KMS-11 (cell line): ENCODE measurements around the gene RNASEH2A.
A peak's percentile ranks its signal among the peaks of the same experiment; 100 is the strongest.

Experiments used
- H2AFZ ChIP-seq: fragments of 200-600 bp; sonication (generic); 2 replicates; pipeline ENCODE4 v1.6.1; 2016; ENCODE audit warnings: antibody characterized with exemption, mixed run types, low read depth
- H3K27ac ChIP-seq: fragments of 200-600 bp; sonication (generic); 2 replicates; pipeline ENCODE4 v1.6.1; 2016; ENCODE audit warnings: mild to moderate bottlenecking, mixed run types
- H3K27me3 ChIP-seq: fragments of 200-600 bp; sonication (generic); 2 replicates; pipeline ENCODE4 v1.6.1; 2017; ENCODE audit warnings: mild to moderate bottlenecking, low read depth, mixed run types, moderate library complexity; ENCODE audit not compliant: insufficient read depth
- H3K36me3 ChIP-seq: fragments of 200-600 bp; sonication (generic); 2 replicates; pipeline ENCODE4 v1.6.1; 2017; ENCODE audit warnings: mild to moderate bottlenecking, mixed run types; ENCODE audit not compliant: insufficient read depth
- H3K4me1 ChIP-seq: fragments of 200-600 bp; sonication (generic); 2 replicates; pipeline ENCODE4 v1.6.1; 2016; ENCODE audit warnings: mild to moderate bottlenecking, low read depth, mixed run types; ENCODE audit not compliant: poor library complexity, severe bottlenecking
- H3K4me2 ChIP-seq: fragments of 200-600 bp; sonication (generic); 2 replicates; pipeline ENCODE4 v1.7.0; 2016; ENCODE audit warnings: mild to moderate bottlenecking, mixed run types
- H3K4me3 ChIP-seq: fragments of 200-600 bp; sonication (generic); IDR thresholded peaks from 2 replicates; pipeline ENCODE4 v1.6.1; 2017; ENCODE audit warnings: low read depth, low read length, mixed read lengths; ENCODE audit not compliant: insufficient read depth
- H3K79me2 ChIP-seq: fragments of 200-600 bp; sonication (generic); 2 replicates; pipeline ENCODE4 v1.6.1; 2016; ENCODE audit warnings: low read depth, mixed run types; ENCODE audit not compliant: insufficient read depth
- H3K9ac ChIP-seq: fragments of 200-600 bp; sonication (generic); 2 replicates; pipeline ENCODE4 v1.6.1; 2016; ENCODE audit warnings: mild to moderate bottlenecking, mixed run types
- H4K20me1 ChIP-seq: fragments of 200-600 bp; sonication (generic); 2 replicates; pipeline ENCODE4 v1.6.1; 2016; ENCODE audit warnings: mild to moderate bottlenecking, mixed run types; ENCODE audit not compliant: insufficient read depth
- TF ChIP-seq, protein P1 (sequence below): fragments of 200-600 bp; sonication (generic); conservative IDR thresholded peaks from 2 replicates; pipeline ENCODE4 v1.6.1; 2017; ENCODE audit warnings: low read depth, mild to moderate bottlenecking, antibody characterized with exemption, low read length, moderate library complexity, mixed read lengths

Gene RNASEH2A

DNA sequence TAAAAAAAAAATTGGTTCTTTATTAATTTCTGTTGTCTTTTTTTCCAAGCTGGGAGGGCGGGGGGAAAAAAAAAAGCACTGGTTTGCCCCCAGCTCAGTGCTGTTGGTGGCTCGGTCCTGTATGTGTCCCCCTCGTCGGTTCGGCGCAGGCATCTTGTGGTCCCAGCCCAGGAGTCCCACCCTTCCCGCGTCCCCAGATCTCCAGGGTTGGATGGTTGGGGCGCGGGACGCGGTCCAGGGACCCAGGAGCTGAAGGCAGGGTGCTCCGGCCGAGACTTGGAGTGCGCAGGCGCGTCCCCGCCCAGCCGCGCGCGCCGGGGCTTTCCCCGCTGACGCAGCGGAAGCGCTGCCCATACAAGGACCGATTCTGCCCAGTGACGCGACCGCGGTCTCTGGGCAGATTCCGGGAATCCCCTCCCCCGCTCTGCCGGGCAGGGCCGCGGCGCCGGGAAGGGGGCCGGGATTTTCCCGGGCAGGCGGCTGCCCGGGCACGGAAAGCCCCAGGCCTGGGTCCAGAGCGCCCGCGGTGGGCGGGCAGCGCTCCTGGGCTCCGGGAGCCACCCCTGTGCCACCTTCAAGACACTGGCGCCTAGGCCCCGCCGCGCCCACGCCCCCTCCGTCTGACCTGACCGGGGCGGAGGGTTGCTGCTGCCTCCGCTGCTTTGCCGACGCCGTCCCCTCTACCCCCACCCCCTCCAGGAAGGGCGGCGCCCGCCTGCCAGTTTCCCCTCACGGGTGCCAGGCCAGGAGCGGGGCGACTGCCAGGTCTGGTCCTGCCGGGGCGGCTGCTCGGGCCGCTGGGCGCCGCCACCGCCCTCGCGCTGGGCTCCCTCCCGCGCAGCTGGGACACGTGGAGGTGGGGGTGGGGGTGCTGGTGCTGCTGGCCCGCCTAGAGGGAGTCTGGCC is 12.8 kb upstream of the RNASEH2A start:
- Histone ChIP-seq H3K4me3 (no peak overlapping the region), H4K20me1 (no peaks in the 10 kb centered on the region), H3K27me3 (no peaks in the 10 kb centered on the region), H3K4me2 (peak overlapping the region; percentile 97), H3K4me1 (peaks cover 31% of the 10 kb centered on the region), H3K27ac (peak overlapping the region; percentile 78), H3K79me2 (peaks cover 20% of the 10 kb centered on the region), H3K36me3 (no peaks in the 10 kb centered on the region), H3K9ac (peak overlapping the region; percentile 76), H2AFZ (peak overlapping the region; percentile 34; the same call in 1 of the 2 replicates)
- TF ChIP-seq, protein P1, sequence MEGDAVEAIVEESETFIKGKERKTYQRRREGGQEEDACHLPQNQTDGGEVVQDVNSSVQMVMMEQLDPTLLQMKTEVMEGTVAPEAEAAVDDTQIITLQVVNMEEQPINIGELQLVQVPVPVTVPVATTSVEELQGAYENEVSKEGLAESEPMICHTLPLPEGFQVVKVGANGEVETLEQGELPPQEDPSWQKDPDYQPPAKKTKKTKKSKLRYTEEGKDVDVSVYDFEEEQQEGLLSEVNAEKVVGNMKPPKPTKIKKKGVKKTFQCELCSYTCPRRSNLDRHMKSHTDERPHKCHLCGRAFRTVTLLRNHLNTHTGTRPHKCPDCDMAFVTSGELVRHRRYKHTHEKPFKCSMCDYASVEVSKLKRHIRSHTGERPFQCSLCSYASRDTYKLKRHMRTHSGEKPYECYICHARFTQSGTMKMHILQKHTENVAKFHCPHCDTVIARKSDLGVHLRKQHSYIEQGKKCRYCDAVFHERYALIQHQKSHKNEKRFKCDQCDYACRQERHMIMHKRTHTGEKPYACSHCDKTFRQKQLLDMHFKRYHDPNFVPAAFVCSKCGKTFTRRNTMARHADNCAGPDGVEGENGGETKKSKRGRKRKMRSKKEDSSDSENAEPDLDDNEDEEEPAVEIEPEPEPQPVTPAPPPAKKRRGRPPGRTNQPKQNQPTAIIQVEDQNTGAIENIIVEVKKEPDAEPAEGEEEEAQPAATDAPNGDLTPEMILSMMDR: no peak

DNA sequence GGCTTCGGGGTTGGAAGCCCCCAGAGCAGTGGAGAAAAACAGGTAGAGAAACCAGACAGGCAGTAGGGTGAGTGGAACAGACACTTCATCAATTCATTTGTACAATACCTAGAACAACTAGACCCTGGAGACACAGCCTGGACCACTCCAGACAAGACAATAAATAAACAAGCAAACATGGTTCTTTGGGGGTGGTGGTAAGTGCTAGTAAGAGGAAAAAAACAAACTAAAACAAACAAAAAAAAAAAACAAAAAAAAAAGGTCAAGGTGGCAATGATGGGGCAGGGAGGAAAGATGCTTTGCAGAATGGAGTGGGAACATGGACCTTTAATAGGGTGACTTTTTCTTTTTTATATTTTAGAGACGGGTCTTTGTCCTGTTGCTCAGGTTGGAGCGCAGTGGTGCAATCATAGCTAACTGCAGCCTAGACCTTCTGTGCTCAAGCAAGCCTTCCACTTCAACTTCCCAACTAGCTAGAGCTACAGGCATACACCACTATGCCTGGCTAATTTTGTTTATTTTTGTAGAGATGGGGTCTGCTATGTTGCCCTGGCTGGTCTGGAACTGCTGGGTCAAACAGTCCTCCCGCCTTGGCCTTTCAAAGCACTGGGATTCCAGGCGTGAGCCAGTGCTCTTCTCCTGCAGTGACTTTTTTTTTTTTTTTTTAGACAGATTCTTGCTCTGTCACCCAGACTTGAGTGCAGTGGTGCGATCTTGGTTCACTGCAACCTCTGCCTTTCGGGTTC is 12.0 kb upstream of the RNASEH2A start:
- Histone ChIP-seq H3K4me3 (no peak overlapping the region), H3K27ac (peak overlapping the region; percentile 78), H3K36me3 (no peaks in the 10 kb centered on the region), H2AFZ (peak overlapping the region; percentile 34; the same call in 1 of the 2 replicates), H3K4me1 (peaks cover 30% of the 10 kb centered on the region), H4K20me1 (no peaks in the 10 kb centered on the region), H3K4me2 (peak overlapping the region; percentile 97), H3K27me3 (no peaks in the 10 kb centered on the region), H3K79me2 (peaks cover 20% of the 10 kb centered on the region), H3K9ac (peak overlapping the region; percentile 76)
- TF ChIP-seq, protein P1: no peak

DNA sequence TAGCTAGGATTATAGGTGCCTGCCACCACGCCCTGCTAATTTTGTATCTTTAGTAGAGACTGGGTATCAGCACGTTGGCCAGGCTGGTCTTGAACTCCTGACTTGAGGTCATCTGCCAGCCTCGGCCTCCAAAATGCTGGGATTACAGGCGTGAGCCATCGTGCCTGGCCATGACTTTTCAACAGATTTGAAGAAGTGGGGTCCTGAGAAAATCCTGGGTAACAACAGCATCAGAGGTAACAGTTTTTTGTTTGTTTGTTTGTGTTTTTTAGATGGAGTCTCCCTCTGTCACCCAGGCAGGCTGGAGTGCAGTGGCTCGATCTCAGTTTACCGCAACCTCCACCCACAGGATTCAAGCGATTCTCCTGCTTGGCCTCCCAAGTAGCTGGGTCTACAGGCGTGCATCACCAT is 11.4 kb upstream of the RNASEH2A start:
- TF ChIP-seq, protein P1: no peak
- Histone ChIP-seq H3K79me2 (peaks cover 20% of the 10 kb centered on the region), H2AFZ (no peak overlapping the region), H4K20me1 (no peaks in the 10 kb centered on the region), H3K9ac (no peak overlapping the region), H3K36me3 (no peaks in the 10 kb centered on the region), H3K27me3 (no peaks in the 10 kb centered on the region), H3K4me2 (no peak overlapping the region), H3K27ac (no peak overlapping the region), H3K4me3 (no peak overlapping the region), H3K4me1 (peaks cover 30% of the 10 kb centered on the region)

DNA sequence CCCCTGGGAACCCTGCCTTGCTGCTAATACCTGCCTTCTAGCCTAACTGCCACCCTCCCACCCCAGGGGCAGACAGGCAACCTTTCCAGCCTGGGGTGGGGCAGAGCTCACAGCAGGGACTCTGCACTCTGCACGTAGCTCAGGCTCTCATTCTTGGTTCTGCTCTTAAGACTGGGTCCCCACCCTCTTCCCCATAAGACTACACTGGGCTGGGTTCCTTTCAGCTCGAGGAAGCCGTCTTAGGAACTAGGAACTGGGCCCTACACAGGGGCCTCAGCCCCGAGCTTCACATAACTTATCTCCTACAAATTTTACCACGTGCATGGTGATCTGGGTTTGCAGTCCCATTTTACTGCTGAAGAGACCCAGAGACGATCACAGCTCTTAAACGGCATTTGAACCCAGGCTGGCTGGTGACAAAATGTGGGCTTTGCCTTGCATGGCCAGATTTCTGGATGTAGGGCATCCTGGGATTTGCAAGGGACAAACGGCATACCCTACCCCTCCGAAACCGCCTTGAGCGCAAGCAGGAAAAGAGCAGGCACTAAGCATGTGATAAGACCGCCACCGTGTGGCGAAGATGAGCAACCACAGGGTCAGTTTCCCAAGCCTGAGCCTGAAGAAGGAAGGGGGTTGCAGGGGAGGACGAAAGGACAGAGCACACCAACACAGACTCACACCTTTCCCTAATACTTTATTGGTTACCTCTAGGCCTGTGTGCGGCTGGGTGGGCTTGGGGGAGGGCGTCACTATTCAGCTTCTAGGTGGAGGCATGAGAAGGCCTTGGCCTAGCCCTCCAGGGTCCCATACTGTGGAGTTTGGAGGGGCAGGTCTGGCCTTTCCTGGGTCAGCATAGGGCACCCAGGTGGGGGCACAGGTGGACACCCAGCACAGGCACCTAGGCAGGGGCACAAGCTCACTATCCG is 10.0 kb upstream of the RNASEH2A start:
- Histone ChIP-seq H2AFZ (peak overlapping the region; percentile 66; the same call in 1 of the 2 replicates), H3K4me3 (no peak overlapping the region), H3K27ac (no peak overlapping the region)

More for the DNA sequence above, 10.0 kb upstream of the RNASEH2A start:
- Histone ChIP-seq H3K36me3 (no peaks in the 10 kb centered on the region), H3K4me1 (peaks cover 22% of the 10 kb centered on the region), H3K4me2 (peak overlapping the region; percentile 53), H3K9ac (no peak overlapping the region), H4K20me1 (no peaks in the 10 kb centered on the region), H3K27me3 (peaks cover 1% of the 10 kb centered on the region; the same call in 1 of the 2 replicates), H3K79me2 (peaks cover 19% of the 10 kb centered on the region)
- TF ChIP-seq, protein P1: peak; percentile 89
